Ishikawa (cell line): ENCODE results near the gene HSPB6.

Experiments used
- CEBPB ChIP-seq: IDR thresholded peaks from 2 replicates; pipeline ENCODE4 v1.6.1; 2012
- CREB1 ChIP-seq: IDR thresholded peaks from 2 replicates; pipeline ENCODE4 v1.6.1; 2012; ENCODE audit warnings: low read depth
- EGR1 ChIP-seq: IDR thresholded peaks from 2 replicates; pipeline ENCODE4 v1.6.1; 2012
- EP300 ChIP-seq: IDR thresholded peaks from 2 replicates; pipeline ENCODE4 v1.6.1; 2012; ENCODE audit warnings: borderline replicate concordance
- FOXM1 ChIP-seq: IDR thresholded peaks from 2 replicates; pipeline ENCODE4 v1.6.1; 2012; ENCODE audit warnings: low read depth, borderline replicate concordance
- MAX ChIP-seq: IDR thresholded peaks from 2 replicates; pipeline ENCODE4 v1.6.1; 2012
- NFIC ChIP-seq: IDR thresholded peaks from 2 replicates; pipeline ENCODE4 v1.6.1; 2012
- RAD21 ChIP-seq: IDR thresholded peaks from 2 replicates; pipeline ENCODE4 v1.6.1; 2012; ENCODE audit warnings: low read depth
- REST ChIP-seq: IDR thresholded peaks from 2 replicates; pipeline ENCODE4 v1.6.1; 2012; ENCODE audit warnings: low read depth, mild to moderate bottlenecking
- TAF1 ChIP-seq: IDR thresholded peaks from 2 replicates; pipeline ENCODE4 v1.6.1; 2012; ENCODE audit warnings: low read depth, mild to moderate bottlenecking
- TCF12 ChIP-seq: IDR thresholded peaks from 2 replicates; pipeline ENCODE4 v1.6.1; 2012; ENCODE audit warnings: low read depth
- TEAD4 ChIP-seq: IDR thresholded peaks from 2 replicates; pipeline ENCODE4 v1.6.1; 2012
- YY1 ChIP-seq: IDR thresholded peaks from 2 replicates; pipeline ENCODE4 v1.6.1; 2012; ENCODE audit warnings: low read depth
- ZBTB7A ChIP-seq: IDR thresholded peaks from 2 replicates; pipeline ENCODE4 v1.6.1; 2012; ENCODE audit warnings: low read depth
- TF ChIP-seq, protein P1 (sequence below): IDR thresholded peaks from 2 replicates; pipeline ENCODE4 v1.6.1; 2012

The HSPB6 gene

GRCh38 chr19:35738021-35738886 is 18.6 kb downstream of the HSPB6 start:
- no peak for TF ChIP-seq CREB1
- no peak for TF ChIP-seq TEAD4
- TF ChIP-seq REST: no peak
- no peak for TF ChIP-seq NFIC
- TF ChIP-seq YY1: no peak
- no peak for TF ChIP-seq TAF1
- no peak for TF ChIP-seq FOXM1
- no peak for TF ChIP-seq ZBTB7A
- no peak for TF ChIP-seq RAD21
- no peak for TF ChIP-seq TCF12
- TF ChIP-seq CEBPB: no peak
- TF ChIP-seq EGR1: no peak

DNA sequence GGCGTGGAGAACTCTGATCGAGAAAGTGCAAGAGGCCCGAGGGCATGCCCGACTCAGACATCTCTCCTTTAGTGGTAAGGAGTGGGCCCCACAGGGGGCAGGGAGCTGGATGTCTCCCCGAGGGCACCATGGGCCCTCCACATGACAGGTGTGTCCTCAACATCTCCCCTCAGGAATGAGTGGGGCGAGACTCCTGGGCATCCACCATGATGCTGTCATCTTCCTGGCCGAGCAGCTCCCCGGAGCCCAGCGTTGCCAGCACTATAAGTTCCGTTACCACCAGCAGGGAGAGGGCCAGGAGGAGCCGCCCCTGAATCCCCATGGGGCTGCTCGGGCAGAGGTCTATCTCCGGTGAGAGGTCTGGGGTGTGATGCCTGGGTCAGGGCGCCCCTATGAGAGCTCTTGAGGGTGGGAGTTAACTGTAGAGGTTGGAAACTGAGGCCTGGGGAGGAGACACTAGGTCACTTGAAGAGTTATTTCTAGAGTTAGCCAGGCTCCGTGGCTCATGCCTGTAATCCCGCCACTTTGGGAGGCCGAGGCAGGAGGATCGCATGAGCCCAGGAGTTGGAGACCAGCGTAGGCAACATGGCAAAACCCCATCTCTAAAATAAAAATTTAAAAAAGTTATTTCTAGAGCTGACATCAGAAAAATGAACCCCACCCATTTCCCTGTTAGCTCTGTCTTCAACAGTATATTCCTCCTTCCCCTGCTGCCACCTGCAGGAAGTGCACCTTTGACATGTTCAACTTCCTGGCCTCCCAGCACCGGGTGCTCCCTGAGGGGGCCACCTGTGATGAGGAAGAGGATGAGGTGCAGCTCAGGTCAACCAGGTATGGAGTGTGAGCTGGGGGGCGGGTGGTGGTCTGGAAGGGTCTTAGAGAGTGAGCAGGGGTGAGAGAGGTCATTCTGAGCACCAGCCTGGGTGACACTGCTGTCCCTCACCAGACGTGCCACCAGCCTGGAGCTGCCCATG is 19.6 kb downstream of the HSPB6 start:
- TF ChIP-seq TCF12: no peak
- no peak for TF ChIP-seq NFIC
- no peak; the same call in 1 of the 2 replicates for TF ChIP-seq RAD21
- TF ChIP-seq CREB1: no peak
- TF ChIP-seq CEBPB: no peak
- TF ChIP-seq ZBTB7A: no peak
- TF ChIP-seq TAF1: no peak

DNA sequence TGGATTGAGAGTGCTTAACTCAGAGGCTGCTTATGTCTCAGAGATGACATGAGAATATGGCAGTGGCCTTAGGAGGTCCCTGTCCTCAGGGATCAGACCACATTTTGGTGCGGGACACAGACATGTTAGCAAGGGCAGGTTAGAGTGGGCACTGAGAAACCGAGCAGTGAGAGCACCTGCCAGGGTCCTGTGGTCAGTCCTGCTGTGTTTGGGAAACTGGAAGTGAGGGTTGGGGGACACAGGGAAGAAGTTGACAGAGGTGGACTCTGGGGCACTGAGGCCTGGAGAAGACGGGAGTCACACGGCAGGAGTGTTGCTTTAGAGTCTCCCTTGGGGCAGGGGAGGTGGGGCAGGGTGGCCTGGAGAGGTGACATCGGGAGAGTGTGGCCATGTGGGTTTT is 21.9 kb downstream of the HSPB6 start:
- TF ChIP-seq RAD21 (no peak), CEBPB (no peak), NFIC (no peak), TEAD4 (no peak), EGR1 (no peak)

GRCh38 chr19:35734273-35734672 is 22.6 kb downstream of the HSPB6 start:
- no peak for TF ChIP-seq TAF1
- TF ChIP-seq TCF12: no peak
- TF ChIP-seq FOXM1: no peak
- TF ChIP-seq RAD21: no peak
- TF ChIP-seq CEBPB: no peak
- TF ChIP-seq EGR1: no peak
- no peak for TF ChIP-seq MAX
- TF ChIP-seq, protein P1, sequence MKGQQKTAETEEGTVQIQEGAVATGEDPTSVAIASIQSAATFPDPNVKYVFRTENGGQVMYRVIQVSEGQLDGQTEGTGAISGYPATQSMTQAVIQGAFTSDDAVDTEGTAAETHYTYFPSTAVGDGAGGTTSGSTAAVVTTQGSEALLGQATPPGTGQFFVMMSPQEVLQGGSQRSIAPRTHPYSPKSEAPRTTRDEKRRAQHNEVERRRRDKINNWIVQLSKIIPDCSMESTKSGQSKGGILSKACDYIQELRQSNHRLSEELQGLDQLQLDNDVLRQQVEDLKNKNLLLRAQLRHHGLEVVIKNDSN: no peak
- no peak for TF ChIP-seq REST

- TF ChIP-seq TAF1 (no peak), CEBPB (no peak), YY1 (no peak), FOXM1 (no peak), RAD21 (no peak), MAX (no peak), EGR1 (no peak), TEAD4 (no peak), CREB1 (no peak), TCF12 (no peak), EP300 (no peak), NFIC (no peak)
Observed at GRCh38 chr19:35733180-35734125, 23.4 kb downstream of the HSPB6 start.
